Liver (tissue), 3 donors: ENCODE data around the gene MAN2A1.

ENCODE experiments used
- RAD21 ChIP-seq, 2 donors: IDR thresholded peaks; 2 replicates each; pipeline ENCODE4 v1.6.1; 2016; ENCODE audit warnings: antibody characterized with exemption in 2 of 2, mild to moderate bottlenecking in 2 of 2
- SP1 ChIP-seq: IDR thresholded peaks from 2 replicates; pipeline ENCODE4 v1.6.1; 2018; ENCODE audit warnings: antibody characterized with exemption, mild to moderate bottlenecking
- TF ChIP-seq, protein P1 (sequence below): IDR thresholded peaks from 2 replicates; pipeline ENCODE4 v1.6.1; 2016; ENCODE audit warnings: antibody characterized with exemption
- TF ChIP-seq, protein P2 (sequence below): fragments of 150-350 bp; IDR thresholded peaks from 2 replicates; pipeline ENCODE4 v1.5.1; 2017; ENCODE audit warnings: improper control_type of control experiment, low read depth, low read length; ENCODE audit not compliant: missing input control
- TF ChIP-seq, protein P3 (sequence below): IDR thresholded peaks from 2 replicates; pipeline ENCODE4 v1.6.1; 2016; ENCODE audit warnings: antibody characterized with exemption, mild to moderate bottlenecking
- TF ChIP-seq, protein P4 (sequence below): IDR thresholded peaks from 2 replicates; pipeline ENCODE4 v1.6.1; 2016; ENCODE audit warnings: antibody characterized with exemption
- TF ChIP-seq, protein P5 (sequence below): IDR thresholded peaks from 2 replicates; pipeline ENCODE4 v1.6.1; 2016; ENCODE audit warnings: antibody characterized with exemption
- donor health status: healthy.
- donor health status: healthy.

DNA sequence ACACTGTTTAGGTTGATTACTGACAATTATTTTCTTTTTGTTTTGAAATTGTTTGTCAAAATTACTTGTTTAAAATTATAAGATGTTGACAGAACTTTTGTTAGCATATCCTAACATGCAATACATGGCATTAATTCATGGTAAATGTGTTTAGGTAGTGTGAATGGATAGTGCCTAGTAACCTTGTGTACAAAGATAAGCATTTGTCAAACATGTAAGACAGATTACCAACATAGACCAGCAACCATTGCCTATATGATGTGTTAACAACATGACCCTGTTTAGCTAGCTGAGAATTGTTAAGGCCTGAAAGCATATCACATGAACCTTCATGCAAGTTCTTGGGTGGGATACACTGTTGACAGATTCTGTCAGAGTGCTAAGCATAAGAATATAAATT lies 13.4 kb downstream of the MAN2A1 start:
- TF ChIP-seq RAD21 (IDR thresholded peaks at IDR 0.05) (no peak), SP1 (no peak)
- TF ChIP-seq, protein P1, sequence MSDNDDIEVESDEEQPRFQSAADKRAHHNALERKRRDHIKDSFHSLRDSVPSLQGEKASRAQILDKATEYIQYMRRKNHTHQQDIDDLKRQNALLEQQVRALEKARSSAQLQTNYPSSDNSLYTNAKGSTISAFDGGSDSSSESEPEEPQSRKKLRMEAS, result no peak
- TF ChIP-seq, protein P2, sequence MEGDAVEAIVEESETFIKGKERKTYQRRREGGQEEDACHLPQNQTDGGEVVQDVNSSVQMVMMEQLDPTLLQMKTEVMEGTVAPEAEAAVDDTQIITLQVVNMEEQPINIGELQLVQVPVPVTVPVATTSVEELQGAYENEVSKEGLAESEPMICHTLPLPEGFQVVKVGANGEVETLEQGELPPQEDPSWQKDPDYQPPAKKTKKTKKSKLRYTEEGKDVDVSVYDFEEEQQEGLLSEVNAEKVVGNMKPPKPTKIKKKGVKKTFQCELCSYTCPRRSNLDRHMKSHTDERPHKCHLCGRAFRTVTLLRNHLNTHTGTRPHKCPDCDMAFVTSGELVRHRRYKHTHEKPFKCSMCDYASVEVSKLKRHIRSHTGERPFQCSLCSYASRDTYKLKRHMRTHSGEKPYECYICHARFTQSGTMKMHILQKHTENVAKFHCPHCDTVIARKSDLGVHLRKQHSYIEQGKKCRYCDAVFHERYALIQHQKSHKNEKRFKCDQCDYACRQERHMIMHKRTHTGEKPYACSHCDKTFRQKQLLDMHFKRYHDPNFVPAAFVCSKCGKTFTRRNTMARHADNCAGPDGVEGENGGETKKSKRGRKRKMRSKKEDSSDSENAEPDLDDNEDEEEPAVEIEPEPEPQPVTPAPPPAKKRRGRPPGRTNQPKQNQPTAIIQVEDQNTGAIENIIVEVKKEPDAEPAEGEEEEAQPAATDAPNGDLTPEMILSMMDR, result no peak
- TF ChIP-seq, protein P3, sequence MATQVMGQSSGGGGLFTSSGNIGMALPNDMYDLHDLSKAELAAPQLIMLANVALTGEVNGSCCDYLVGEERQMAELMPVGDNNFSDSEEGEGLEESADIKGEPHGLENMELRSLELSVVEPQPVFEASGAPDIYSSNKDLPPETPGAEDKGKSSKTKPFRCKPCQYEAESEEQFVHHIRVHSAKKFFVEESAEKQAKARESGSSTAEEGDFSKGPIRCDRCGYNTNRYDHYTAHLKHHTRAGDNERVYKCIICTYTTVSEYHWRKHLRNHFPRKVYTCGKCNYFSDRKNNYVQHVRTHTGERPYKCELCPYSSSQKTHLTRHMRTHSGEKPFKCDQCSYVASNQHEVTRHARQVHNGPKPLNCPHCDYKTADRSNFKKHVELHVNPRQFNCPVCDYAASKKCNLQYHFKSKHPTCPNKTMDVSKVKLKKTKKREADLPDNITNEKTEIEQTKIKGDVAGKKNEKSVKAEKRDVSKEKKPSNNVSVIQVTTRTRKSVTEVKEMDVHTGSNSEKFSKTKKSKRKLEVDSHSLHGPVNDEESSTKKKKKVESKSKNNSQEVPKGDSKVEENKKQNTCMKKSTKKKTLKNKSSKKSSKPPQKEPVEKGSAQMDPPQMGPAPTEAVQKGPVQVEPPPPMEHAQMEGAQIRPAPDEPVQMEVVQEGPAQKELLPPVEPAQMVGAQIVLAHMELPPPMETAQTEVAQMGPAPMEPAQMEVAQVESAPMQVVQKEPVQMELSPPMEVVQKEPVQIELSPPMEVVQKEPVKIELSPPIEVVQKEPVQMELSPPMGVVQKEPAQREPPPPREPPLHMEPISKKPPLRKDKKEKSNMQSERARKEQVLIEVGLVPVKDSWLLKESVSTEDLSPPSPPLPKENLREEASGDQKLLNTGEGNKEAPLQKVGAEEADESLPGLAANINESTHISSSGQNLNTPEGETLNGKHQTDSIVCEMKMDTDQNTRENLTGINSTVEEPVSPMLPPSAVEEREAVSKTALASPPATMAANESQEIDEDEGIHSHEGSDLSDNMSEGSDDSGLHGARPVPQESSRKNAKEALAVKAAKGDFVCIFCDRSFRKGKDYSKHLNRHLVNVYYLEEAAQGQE, result no peak
- TF ChIP-seq, protein P4, sequence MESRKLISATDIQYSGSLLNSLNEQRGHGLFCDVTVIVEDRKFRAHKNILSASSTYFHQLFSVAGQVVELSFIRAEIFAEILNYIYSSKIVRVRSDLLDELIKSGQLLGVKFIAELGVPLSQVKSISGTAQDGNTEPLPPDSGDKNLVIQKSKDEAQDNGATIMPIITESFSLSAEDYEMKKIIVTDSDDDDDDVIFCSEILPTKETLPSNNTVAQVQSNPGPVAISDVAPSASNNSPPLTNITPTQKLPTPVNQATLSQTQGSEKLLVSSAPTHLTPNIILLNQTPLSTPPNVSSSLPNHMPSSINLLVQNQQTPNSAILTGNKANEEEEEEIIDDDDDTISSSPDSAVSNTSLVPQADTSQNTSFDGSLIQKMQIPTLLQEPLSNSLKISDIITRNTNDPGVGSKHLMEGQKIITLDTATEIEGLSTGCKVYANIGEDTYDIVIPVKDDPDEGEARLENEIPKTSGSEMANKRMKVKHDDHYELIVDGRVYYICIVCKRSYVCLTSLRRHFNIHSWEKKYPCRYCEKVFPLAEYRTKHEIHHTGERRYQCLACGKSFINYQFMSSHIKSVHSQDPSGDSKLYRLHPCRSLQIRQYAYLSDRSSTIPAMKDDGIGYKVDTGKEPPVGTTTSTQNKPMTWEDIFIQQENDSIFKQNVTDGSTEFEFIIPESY, result no peak
- TF ChIP-seq, protein P5, sequence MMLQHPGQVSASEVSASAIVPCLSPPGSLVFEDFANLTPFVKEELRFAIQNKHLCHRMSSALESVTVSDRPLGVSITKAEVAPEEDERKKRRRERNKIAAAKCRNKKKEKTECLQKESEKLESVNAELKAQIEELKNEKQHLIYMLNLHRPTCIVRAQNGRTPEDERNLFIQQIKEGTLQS, result no peak
